SH-SY5Y (cell line): ENCODE measurements around the gene CSF3.

Source experiments
- GATA2 ChIP-seq: IDR thresholded peaks from 2 replicates; pipeline ENCODE4 v1.6.1; 2011; ENCODE audit warnings: mild to moderate bottlenecking, low read depth, low read length
- GATA3 ChIP-seq: IDR thresholded peaks from 2 replicates; pipeline ENCODE4 v1.6.1; 2011; ENCODE audit warnings: low read depth, mild to moderate bottlenecking, low read length, moderate library complexity

CSF3 gene

DNA sequence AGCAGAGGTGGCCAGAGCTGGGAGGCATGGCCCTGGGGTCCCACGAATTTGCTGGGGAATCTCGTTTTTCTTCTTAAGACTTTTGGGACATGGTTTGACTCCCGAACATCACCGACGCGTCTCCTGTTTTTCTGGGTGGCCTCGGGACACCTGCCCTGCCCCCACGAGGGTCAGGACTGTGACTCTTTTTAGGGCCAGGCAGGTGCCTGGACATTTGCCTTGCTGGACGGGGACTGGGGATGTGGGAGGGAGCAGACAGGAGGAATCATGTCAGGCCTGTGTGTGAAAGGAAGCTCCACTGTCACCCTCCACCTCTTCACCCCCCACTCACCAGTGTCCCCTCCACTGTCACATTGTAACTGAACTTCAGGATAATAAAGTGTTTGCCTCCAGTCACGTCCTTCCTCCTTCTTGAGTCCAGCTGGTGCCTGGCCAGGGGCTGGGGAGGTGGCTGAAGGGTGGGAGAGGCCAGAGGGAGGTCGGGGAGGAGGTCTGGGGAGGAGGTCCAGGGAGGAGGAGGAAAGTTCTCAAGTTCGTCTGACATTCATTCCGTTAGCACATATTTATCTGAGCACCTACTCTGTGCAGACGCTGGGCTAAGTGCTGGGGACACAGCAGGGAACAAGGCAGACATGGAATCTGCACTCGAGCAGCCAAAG is 2.3 kb downstream of the CSF3 start:
- TF ChIP-seq GATA2, result no peak
- no peak for TF ChIP-seq GATA3

DNA sequence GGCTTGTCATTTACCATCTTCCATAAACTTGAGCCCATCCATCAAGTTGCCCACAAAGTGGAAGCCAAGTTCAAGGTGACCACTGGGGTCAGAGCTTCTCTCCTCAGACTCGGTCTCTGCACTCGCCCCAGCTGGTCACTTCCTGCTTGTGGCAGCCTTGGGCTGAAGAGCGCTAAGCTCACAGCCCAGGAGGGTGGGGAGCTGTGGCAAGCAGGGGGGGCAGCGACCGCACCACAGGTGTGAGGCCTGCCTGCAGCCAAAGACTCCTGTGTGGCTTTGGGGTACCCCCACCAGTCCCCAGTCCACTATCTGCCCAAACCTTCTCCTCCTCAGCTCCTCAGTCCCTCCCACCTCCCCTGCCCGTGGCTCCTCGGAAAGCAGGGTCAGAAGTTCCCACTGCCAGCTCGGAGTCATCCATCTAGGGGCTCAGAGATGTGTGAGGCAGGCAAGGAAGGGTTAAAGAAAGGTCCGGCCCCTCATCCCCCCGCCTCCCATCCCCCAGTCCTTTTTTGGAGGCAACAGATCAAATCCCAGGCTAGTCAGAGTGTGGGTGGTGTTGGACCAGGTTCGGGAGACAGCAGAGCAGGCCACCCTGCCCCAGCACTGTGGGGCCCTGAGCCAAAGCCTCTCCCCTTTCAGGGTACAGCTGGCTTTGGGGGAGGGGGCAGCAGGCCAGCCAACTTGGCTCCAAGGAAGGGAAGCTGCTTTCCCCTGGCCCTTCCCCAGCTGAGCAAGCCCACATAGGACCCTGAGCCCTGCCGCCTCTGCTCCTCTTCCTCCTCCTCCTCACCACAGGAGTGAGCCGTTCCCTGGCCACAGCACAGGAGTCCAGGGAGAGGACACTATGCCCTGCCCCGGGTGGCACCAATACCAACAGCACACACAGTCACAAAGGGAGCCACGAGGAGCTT is 3.2 kb downstream of the CSF3 start:
- no peak for TF ChIP-seq GATA3
- TF ChIP-seq GATA2, result no peak

DNA sequence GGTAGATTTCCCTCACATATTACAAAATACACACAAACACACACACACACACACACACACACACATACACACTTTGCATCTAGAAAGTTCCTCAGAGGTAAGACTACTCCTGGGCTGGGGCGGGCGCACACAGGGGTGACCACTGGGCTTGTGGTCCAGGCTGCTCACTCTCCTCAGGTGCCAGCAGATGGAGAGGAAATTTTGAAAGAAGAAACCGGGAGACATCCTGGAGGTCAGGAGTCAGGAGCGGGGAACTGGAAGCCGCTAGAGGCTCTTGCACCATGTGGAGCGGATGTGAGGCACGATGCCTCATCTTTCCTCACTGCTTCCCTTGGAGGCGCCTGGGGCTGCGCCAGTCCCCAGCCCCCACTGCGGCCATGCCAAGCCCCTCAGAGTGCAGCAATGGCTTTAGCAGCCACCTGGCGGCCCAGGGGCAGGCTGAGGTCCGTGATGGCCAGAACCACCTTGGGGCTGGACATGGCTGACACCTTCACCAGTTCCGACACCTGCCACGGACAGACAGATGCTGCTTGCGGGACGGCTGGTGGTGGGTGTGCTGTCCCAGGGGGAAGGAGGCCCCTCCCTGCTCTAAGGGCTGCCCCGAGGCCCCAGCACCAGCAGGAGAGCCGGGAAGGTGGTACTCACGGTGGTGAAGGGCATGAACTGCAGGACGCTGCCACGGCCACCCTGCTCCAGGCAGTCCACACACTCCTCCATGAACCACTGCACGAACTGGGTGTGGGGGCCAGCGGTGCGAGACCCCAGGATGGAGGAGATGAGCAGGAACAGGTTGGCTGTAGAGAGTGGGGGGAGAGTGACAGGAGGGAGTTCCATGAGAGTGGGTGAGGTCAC is 4.1 kb downstream of the CSF3 start:
- TF ChIP-seq GATA2 (no peak), GATA3 (no peak)

DNA sequence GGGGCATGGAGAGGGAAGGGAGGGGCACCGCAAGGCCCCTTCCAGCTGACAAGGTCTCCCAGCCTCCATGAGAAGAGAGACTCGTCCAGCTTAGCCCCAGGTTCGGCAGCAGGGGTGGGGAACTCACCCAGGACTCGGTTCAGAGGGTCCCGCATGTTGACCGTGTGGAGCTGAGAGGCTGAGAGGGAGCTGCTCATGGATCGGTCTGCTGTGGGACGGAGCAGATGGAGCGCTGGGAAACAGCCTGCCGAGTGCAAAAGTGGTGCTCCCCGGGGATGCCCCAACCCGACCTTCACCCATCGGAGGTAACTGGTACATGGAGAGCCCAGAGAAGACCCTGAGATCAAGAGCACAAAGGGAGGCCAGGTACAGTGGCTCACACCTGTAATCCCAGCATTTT is 4.9 kb downstream of the CSF3 start:
- TF ChIP-seq GATA3, result no peak
- no peak for TF ChIP-seq GATA2

- TF ChIP-seq GATA3, result no peak
- no peak for TF ChIP-seq GATA2
Measured at GRCh38 chr17:40021451-40021971, 6.3 kb downstream of the CSF3 start.

DNA sequence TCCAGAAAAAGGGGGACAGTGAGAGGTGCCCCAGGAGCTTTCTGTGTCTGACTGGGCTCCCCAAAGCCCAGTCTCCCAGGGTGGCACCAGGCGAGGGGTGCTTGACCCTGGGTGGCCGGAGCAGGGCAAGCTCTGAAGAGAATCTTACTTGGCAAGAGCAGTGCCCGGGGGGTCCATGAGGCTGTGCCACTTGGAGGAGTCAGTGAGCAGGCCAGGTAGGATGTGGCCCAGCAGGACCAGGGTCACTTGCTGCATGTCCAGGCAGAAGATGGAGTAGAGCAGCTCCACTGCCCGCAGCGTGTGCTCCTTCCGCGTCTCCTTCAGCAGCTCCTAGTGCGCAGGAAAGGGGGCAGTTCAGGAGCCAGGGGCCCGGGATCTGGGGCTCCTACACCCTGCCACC is 7.3 kb downstream of the CSF3 start:
- no peak for TF ChIP-seq GATA3
- no peak for TF ChIP-seq GATA2

DNA sequence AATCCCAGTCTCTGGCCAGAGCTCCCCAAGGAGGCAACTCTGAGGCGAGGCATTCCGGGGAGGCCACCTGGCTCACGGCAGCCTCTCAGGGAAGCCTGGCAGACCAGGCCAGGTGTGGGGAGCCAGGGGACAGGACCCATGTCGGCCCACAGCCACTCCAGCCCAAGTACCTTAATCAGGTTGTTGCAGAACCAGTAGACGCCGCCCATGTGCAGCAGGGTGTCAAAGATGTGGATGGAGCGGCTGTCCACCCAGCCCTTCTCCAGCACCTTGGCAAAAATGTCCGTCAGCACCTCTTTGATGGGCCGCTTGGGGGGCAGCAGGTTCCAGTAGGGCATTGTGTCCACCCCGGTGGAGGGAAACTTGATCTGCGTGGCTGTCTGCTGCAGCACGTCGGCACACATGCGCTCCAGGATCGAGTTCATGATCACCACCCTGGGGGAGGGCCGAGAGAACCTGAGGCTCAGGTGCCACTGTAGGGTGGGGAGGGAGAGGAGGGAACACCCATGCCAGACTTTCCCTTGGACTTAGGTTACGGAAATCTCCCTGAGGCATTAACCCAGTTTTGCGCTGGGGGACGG is 7.8 kb downstream of the CSF3 start:
- TF ChIP-seq GATA2 (no peak), GATA3 (no peak)

GRCh38 chr17:40023590-40024292 is 8.5 kb downstream of the CSF3 start:
- TF ChIP-seq GATA2 (no peak), GATA3 (no peak)

DNA sequence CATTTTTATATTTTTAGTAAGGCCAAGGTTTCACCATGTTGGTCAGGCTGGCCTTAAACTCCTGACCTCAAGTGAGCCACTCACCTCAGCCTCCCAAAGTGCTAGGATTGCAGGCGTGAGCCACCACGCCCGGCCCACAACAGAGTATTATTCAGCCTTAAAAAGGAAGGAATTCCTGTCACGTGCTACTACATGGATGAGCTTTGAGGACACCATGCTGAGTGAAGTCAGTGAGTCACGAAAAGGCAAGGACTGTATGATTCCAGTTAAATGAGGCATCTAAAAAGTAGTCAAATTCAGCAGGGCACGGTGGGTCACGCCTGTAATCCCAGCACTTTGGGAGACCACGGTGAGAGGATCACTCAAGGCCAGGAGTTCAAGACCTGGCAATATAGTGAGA is 9.7 kb downstream of the CSF3 start:
- TF ChIP-seq GATA2 (no peak), GATA3 (no peak)

DNA sequence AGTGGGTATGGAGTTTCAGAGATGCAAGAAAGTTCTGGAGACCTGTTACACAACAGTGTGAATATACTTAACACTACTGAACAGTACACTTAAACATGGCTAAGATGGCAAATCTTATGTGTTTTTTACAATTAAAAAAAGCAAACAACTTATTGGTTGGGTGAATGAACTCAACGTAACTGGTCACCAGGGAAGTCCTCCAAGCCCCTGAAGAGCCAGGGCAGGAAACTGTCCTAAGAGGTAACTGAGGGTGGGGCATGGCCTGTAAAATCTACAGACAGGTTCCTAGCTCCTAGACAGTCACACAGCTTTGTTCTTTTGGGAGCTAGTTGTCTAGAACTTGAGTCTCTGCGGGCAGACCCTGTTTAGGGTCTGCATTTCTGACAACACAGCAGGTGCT is 10.3 kb downstream of the CSF3 start:
- TF ChIP-seq GATA3 (no peak), GATA2 (no peak)

- TF ChIP-seq GATA2, result no peak
- TF ChIP-seq GATA3, result no peak
Measured at GRCh38 chr17:40025991-40026815, 11.0 kb downstream of the CSF3 start.
